IMR-90 (cell line): ENCODE results near the gene ZSWIM5. TPM values are rescaled to one million over a fixed set of nuclear protein-coding genes. Genes with fewer than 3 reads are reported as not detected.

Experiments
- ATAC-seq: fragments of 200-7000 bp; cut with Tn5 transposase; 2 replicates; pipeline ENCODE4 v1.9.1; 2020; ENCODE audit warnings: low read depth, mild to moderate bottlenecking, moderate library complexity
- BruUV-seq: library from RNA; stranded (reverse); fragments of 400-500 nt; replicated peaks from 2 replicates; lab custom pipeline; 2021; lab: Mats Ljungman, UMichigan
- CTCF ChIA-PET: fragments of 300-600 bp; formaldehyde crosslinking; extraction: SDS; loops from one replicate; lab custom pipeline; 2021; ENCODE audit warnings: antibody characterized with exemption; lab: Yijun Ruan, JAX
- POLR2A ChIA-PET: fragments of 300-600 bp; sonication (Branson Sonifier 250); formaldehyde crosslinking; loops from one replicate; lab custom pipeline; 2022; ENCODE audit warnings: antibody characterized with exemption; ENCODE audit not compliant: unreplicated experiment; lab: Charles Lee
- DNase-seq: peaks from one replicate; pipeline ENCODE4 v3.0.0; 2013
- H2AFZ ChIP-seq: replicated peaks from 2 replicates; pipeline ENCODE3; 2013; ENCODE audit warnings: low read length, mild to moderate bottlenecking; ENCODE audit not compliant: poor library complexity
- H2AK5ac ChIP-seq: 2 replicates; pipeline ENCODE4 v1.6.1; 2013; ENCODE audit warnings: low read depth, low read length, inconsistent platforms
- H2AK9ac ChIP-seq: replicated peaks from 2 replicates; pipeline ENCODE3; 2013; ENCODE audit warnings: mild to moderate bottlenecking, low read depth, low read length, moderate library complexity; ENCODE audit not compliant: poor library complexity
- H2BK120ac ChIP-seq: 2 replicates; pipeline ENCODE4 v1.6.1; 2013; ENCODE audit warnings: low read depth, low read length, inconsistent platforms
- H2BK15ac ChIP-seq: 3 replicates; pipeline ENCODE4 v1.6.1; 2013; ENCODE audit warnings: low read depth, low read length, inconsistent platforms
- H2BK20ac ChIP-seq: 2 replicates; pipeline ENCODE4 v1.6.1; 2013; ENCODE audit warnings: low read depth, mild to moderate bottlenecking, inconsistent platforms, low read length, moderate library complexity
- H2BK5ac ChIP-seq: 2 replicates; pipeline ENCODE4 v1.6.1; 2013; ENCODE audit warnings: mild to moderate bottlenecking, low read depth, low read length, inconsistent platforms; ENCODE audit not compliant: poor library complexity, severe bottlenecking
- H3K14ac ChIP-seq: replicated peaks from 2 replicates; pipeline ENCODE4 v1.6.1; 2013; ENCODE audit warnings: low read depth, low read length, inconsistent platforms
- H3K18ac ChIP-seq: 2 replicates; pipeline ENCODE4 v1.6.1; 2013; ENCODE audit warnings: low read depth, low read length, control low read depth
- H3K23ac ChIP-seq: 2 replicates; pipeline ENCODE4 v1.6.1; 2013; ENCODE audit warnings: low read depth, low read length, inconsistent platforms
- H3K27ac ChIP-seq: 2 replicates; pipeline ENCODE4 v1.5.1; 2013; ENCODE audit warnings: mild to moderate bottlenecking, control low read depth, low read length; ENCODE audit not compliant: insufficient read depth
- H3K27me3 ChIP-seq: 2 replicates; pipeline ENCODE4 v1.6.1; 2013; ENCODE audit warnings: low read length; ENCODE audit not compliant: control insufficient read depth, insufficient read depth
- H3K36me3 ChIP-seq: 2 replicates; pipeline ENCODE4 v1.6.1; 2013; ENCODE audit warnings: low read length, mixed read lengths; ENCODE audit not compliant: control insufficient read depth, insufficient read depth
- H3K4ac ChIP-seq: 2 replicates; pipeline ENCODE4 v1.6.1; 2013; ENCODE audit warnings: low read depth, low read length, inconsistent platforms
- H3K4me1 ChIP-seq: 2 replicates; pipeline ENCODE4 v1.6.1; 2013; ENCODE audit warnings: low read length, mixed read lengths; ENCODE audit not compliant: control insufficient read depth, insufficient read depth
- H3K4me2 ChIP-seq: 2 replicates; pipeline ENCODE4 v1.6.1; 2013; ENCODE audit warnings: low read depth, mild to moderate bottlenecking, control low read depth, low read length, moderate library complexity
- H3K4me3 ChIP-seq: 2 replicates; pipeline ENCODE4 v1.5.1; 2013; ENCODE audit warnings: low read depth, mild to moderate bottlenecking, control low read depth, low read length, moderate library complexity; ENCODE audit not compliant: insufficient read depth
- H3K56ac ChIP-seq: 2 replicates; pipeline ENCODE4 v1.6.1; 2013; ENCODE audit warnings: low read length, inconsistent platforms; ENCODE audit not compliant: insufficient read depth; ENCODE audit errors: extremely low read depth
- H3K79me1 ChIP-seq, 2 experiments: 2 replicates each; pipeline ENCODE4 v1.6.1; 2013; ENCODE audit warnings: low read length in 2 of 2, inconsistent platforms in 1 of 2, low read depth in 1 of 2
- H3K9ac ChIP-seq: 2 replicates; pipeline ENCODE4 v1.6.1; 2013; ENCODE audit warnings: low read depth, low read length, control low read depth
- H3K9me1 ChIP-seq: 2 replicates; pipeline ENCODE4 v1.6.1; 2013; ENCODE audit warnings: low read length, inconsistent platforms; ENCODE audit not compliant: insufficient read depth
- H3K9me3 ChIP-seq: 2 replicates; pipeline ENCODE4 v1.6.1; 2013; ENCODE audit warnings: low read length; ENCODE audit not compliant: control insufficient read depth, insufficient read depth
- H4K20me1 ChIP-seq: 2 replicates; pipeline ENCODE4 v1.6.1; 2013; ENCODE audit warnings: low read length, inconsistent platforms; ENCODE audit not compliant: insufficient read depth
- H4K5ac ChIP-seq: 2 replicates; pipeline ENCODE4 v1.6.1; 2013; ENCODE audit warnings: mild to moderate bottlenecking, low read depth, low read length, control low read depth
- H4K8ac ChIP-seq, 2 experiments: 2 replicates each; pipeline ENCODE4 v1.6.1; 2013; ENCODE audit warnings: low read depth in 2 of 2, low read length in 2 of 2, control low read depth in 1 of 2, inconsistent platforms in 1 of 2
- H4K91ac ChIP-seq: 2 replicates; pipeline ENCODE4 v1.6.1; 2013; ENCODE audit warnings: low read depth, low read length, inconsistent platforms; ENCODE audit not compliant: insufficient read depth
- CEBPB ChIP-seq: IDR thresholded peaks from 2 replicates; pipeline ENCODE4 v1.6.1; 2012; ENCODE audit warnings: low read depth, low read length, improper control_type of control experiment
- CHD1 ChIP-seq: IDR thresholded peaks from 2 replicates; pipeline ENCODE4 v1.6.1; 2012; ENCODE audit warnings: low read depth, low read length, improper control_type of control experiment
- ELK1 ChIP-seq: fragments of 150-350 bp; IDR thresholded peaks from 2 replicates; pipeline ENCODE4 v1.6.1; 2016; ENCODE audit warnings: low read depth, mild to moderate bottlenecking, low read length, moderate library complexity, borderline replicate concordance
- FOS ChIP-seq: fragments of 150-350 bp; IDR thresholded peaks from 2 replicates; pipeline ENCODE4 v1.6.1; 2016; ENCODE audit warnings: low read depth, low read length
- MAFK ChIP-seq: IDR thresholded peaks from 2 replicates; pipeline ENCODE4 v1.6.1; 2012; ENCODE audit warnings: low read depth, low read length, improper control_type of control experiment
- NFE2L2 ChIP-seq: fragments of 150-350 bp; IDR thresholded peaks from 2 replicates; pipeline ENCODE4 v1.6.1; 2016; ENCODE audit warnings: low read depth, mild to moderate bottlenecking, low read length
- RFX5 ChIP-seq: IDR thresholded peaks from 2 replicates; pipeline ENCODE4 v1.8.0; 2012; ENCODE audit warnings: low read depth, mild to moderate bottlenecking, low read length, moderate library complexity
- SMC3 ChIP-seq: fragments of 150-350 bp; IDR thresholded peaks from 2 replicates; pipeline ENCODE4 v1.6.1; 2016; ENCODE audit warnings: low read depth, mild to moderate bottlenecking, antibody characterized with exemption, low read length, moderate library complexity
- USF2 ChIP-seq: fragments of 150-350 bp; IDR thresholded peaks from 2 replicates; pipeline ENCODE4 v1.6.1; 2017; ENCODE audit warnings: mild to moderate bottlenecking, antibody characterized with exemption, low read length, low read depth
- WGBS, 2 experiments: methylation state at CpG; one replicate each; pipeline versions ENCODE4 v1.1.5 to v1.1.7; 2013; ENCODE audit warnings: missing lambda C conversion rate in 2 of 2; ENCODE audit not compliant: insufficient read length in 1 of 2; ENCODE audit errors: extremely low coverage in 2 of 2; 5-methylcytosine and 5-hydroxymethylcytosine counted together
- dilution Hi-C: fragments of 300-500 bp; cut with HindIII; formaldehyde crosslinking; loops from one replicate; pipeline ENCODE4 v1.14.3; 2018; ENCODE audit warnings: low sequenced_read_pairs; ENCODE audit not compliant: unreplicated experiment
- in situ Hi-C: fragments of 300-500 bp; cut with MboI; formaldehyde crosslinking; loops from 3 replicates; pipeline ENCODE4 v1.14.3; 2019; ENCODE audit warnings: low sequenced_read_pairs, inconsistent platforms, mixed read lengths
- intact Hi-C: fragments of 100-400 bp; cut with micrococcal nuclease; formaldehyde crosslinking; loops from 2 replicates; pipeline ENCODE4 v1.10.0; 2022
- polyA plus RNA-seq, 3 experiments: library from polyadenylated mRNA; depleted of rRNA; stranded (reverse); fragments of >200 nt; gene quantifications; 2 replicates each; pipeline ENCODE4 v1.2.3, GENCODE V29; 2012; ENCODE audit warnings: low replicate concordance in 1 of 3
- total RNA-seq: library from RNA; depleted of rRNA; stranded (reverse); fragments of >200 nt; gene quantifications from 2 replicates; pipeline ENCODE4 v1.2.3, GENCODE V29; 2012

The ZSWIM5 gene
- total and polyA plus RNA-seq, 2 of the 4 experiments (the other 2 are of a cell fraction), result under 0.01 to 0.03 TPM

- H2AK5ac ChIP-seq, result no peak overlapping the region
- no peak overlapping the region for H3K23ac ChIP-seq
- no peaks in the 10 kb centered on the region for H3K9me1 ChIP-seq
- no peaks in the 10 kb centered on the region; the same call in 1 of the 2 replicates for H3K27me3 ChIP-seq
- H2BK15ac ChIP-seq, result no peak overlapping the region
- H3K56ac ChIP-seq, result no peak overlapping the region
- H2AFZ ChIP-seq, result no peak overlapping the region
- H3K36me3 ChIP-seq, result no peaks in the 10 kb centered on the region
- no peaks in the 10 kb centered on the region for H4K20me1 ChIP-seq
- no peak overlapping the region for H2BK120ac ChIP-seq
- H3K4me1 ChIP-seq, result no peaks in the 10 kb centered on the region; the same call in 1 of the 2 replicates
- BruUV-seq, result no TSS peak
- no peak overlapping the region for H4K8ac ChIP-seq
- TF ChIP-seq MAFK (no peak), ELK1 (no peak), RFX5 (no peak), FOS (no peak), SMC3 (no peak), CHD1 (no peak), USF2 (no peak), CEBPB (no peak), NFE2L2 (no peak)
- H3K9ac ChIP-seq, result no peak overlapping the region
- ATAC-seq, result no peak
- in situ Hi-C loops, result no loop called here
- H3K27ac ChIP-seq, result no peak overlapping the region
- no peak overlapping the region for H3K4me2 ChIP-seq
- dilution Hi-C loops, result no loop called here
- H2BK20ac ChIP-seq, result no peak overlapping the region
- no peak overlapping the region for H4K5ac ChIP-seq
- no peak overlapping the region for H2BK5ac ChIP-seq
- CTCF ChIA-PET, result no interaction called here
- POLR2A ChIA-PET, result no interaction called here
- H3K9me3 ChIP-seq, result no peaks in the 10 kb centered on the region
- no peak overlapping the region for H4K91ac ChIP-seq
- no peak overlapping the region for H3K4me3 ChIP-seq
- H3K18ac ChIP-seq, result no peak overlapping the region
- peak; percentile 8 for DNase-seq
- H2AK9ac ChIP-seq, result no peak overlapping the region
- intact Hi-C loops, result no loop called here
- WGBS, 2 experiments, result no CpG with 5 or more reads among the region's 2 CpGs
- no peaks in the 10 kb centered on the region for H3K79me1 ChIP-seq
- H3K14ac ChIP-seq, result no peak overlapping the region
- H3K4ac ChIP-seq, result no peak overlapping the region
Measured at GRCh38 chr1:45187725-45188124, 18.7 kb downstream of the ZSWIM5 start.
